ENCODE results near the gene KMT2A. TPM values are rescaled to one million over a fixed set of nuclear protein-coding genes. Genes with fewer than 3 reads are reported as not detected.

The KMT2A gene
- total RNA-seq, result 56.8 and 62.6 TPM in 2 replicates
- long read RNA-seq, partial matches to known transcripts, result 26 of 38 reads
- long read RNA-seq, other reads (novel, unspliced or antisense), result 12 of 38 reads

GRCh38 chr11:118435893-118436624 is at the start of gene KMT2A:
KMT2A (plus strand) TSS chr11:118436492; CDS start chr11:118436513, 21 bp downstream.
- Mint-ChIP-seq H3K9me3 (ENCODE audit: unreplicated experiment) (no peaks in the 10 kb centered on the region), H3K4me3 (ENCODE audit: unreplicated experiment) (peak within 1 kb of the TSS; percentile 89), H3K36me3 (ENCODE audit: unreplicated experiment) (peaks cover 2% of the 10 kb centered on the region), H3K27ac (ENCODE audit: unreplicated experiment) (peak within 1 kb of the TSS; percentile 90), H3K4me1 (ENCODE audit: unreplicated experiment) (peaks cover 49% of the 10 kb centered on the region), H3K27me3 (ENCODE audit: unreplicated experiment) (no peaks in the 10 kb centered on the region)
- peak; percentile 99 for DNase-seq (ENCODE audit: extremely low spot score, unreplicated experiment)
- TF ChIP-seq CTCF (IDR thresholded peaks at IDR 0.05), result no peak

- DNase-seq (ENCODE audit: extremely low spot score, unreplicated experiment), result no peak
- no peak overlapping the region for H3K27ac Mint-ChIP-seq (ENCODE audit: unreplicated experiment)
- H3K36me3 Mint-ChIP-seq (ENCODE audit: unreplicated experiment), result peaks cover 23% of the 10 kb centered on the region
- no peaks in the 10 kb centered on the region for H3K27me3 Mint-ChIP-seq (ENCODE audit: unreplicated experiment)
- H3K9me3 Mint-ChIP-seq (ENCODE audit: unreplicated experiment), result no peaks in the 10 kb centered on the region
- no peak overlapping the region for H3K4me3 Mint-ChIP-seq (ENCODE audit: unreplicated experiment)
- peaks cover 8% of the 10 kb centered on the region for H3K4me1 Mint-ChIP-seq (ENCODE audit: unreplicated experiment)
- TF ChIP-seq CTCF (IDR thresholded peaks at IDR 0.05), result no peak
Measured at GRCh38 chr11:118396097-118396501, 40.2 kb upstream of the KMT2A start.

- no peak for TF ChIP-seq CTCF (IDR thresholded peaks at IDR 0.05)
- Mint-ChIP-seq H3K36me3 (ENCODE audit: unreplicated experiment) (peaks cover 18% of the 10 kb centered on the region), H3K27me3 (ENCODE audit: unreplicated experiment) (no peaks in the 10 kb centered on the region), H3K4me3 (ENCODE audit: unreplicated experiment) (no peak overlapping the region), H3K27ac (ENCODE audit: unreplicated experiment) (no peak overlapping the region), H3K4me1 (ENCODE audit: unreplicated experiment) (peaks cover 14% of the 10 kb centered on the region), H3K9me3 (ENCODE audit: unreplicated experiment) (no peaks in the 10 kb centered on the region)
- DNase-seq (ENCODE audit: extremely low spot score, unreplicated experiment), result no peak
Measured at GRCh38 chr11:118397448-118397847, 38.8 kb upstream of the KMT2A start.

GRCh38 chr11:118398791-118399559 is 37.3 kb upstream of the KMT2A start:
- H3K27ac Mint-ChIP-seq (ENCODE audit: unreplicated experiment), result no peak overlapping the region
- H3K4me3 Mint-ChIP-seq (ENCODE audit: unreplicated experiment), result no peak overlapping the region
- H3K36me3 Mint-ChIP-seq (ENCODE audit: unreplicated experiment), result peaks cover 14% of the 10 kb centered on the region
- no peak for DNase-seq (ENCODE audit: extremely low spot score, unreplicated experiment)
- no peak for TF ChIP-seq CTCF (IDR thresholded peaks at IDR 0.05)
- no peaks in the 10 kb centered on the region for H3K9me3 Mint-ChIP-seq (ENCODE audit: unreplicated experiment)
- no peaks in the 10 kb centered on the region for H3K27me3 Mint-ChIP-seq (ENCODE audit: unreplicated experiment)
- H3K4me1 Mint-ChIP-seq (ENCODE audit: unreplicated experiment), result peaks cover 25% of the 10 kb centered on the region

Data from osteocyte (in vitro differentiated cells).